GM19238 (cell line): Measurements from ENCODE around the gene SULT1C3.

Experiments
- DNase-seq: peaks from one replicate; pipeline ENCODE4 v3.0.0; 2011; ENCODE audit warnings: low spot score; ENCODE audit not compliant: insufficient read length

Gene SULT1C3

GRCh38 chr2:108301558-108301957 is 61.8 kb downstream of the SULT1C3 start:
- DNase-seq, result no peak

GRCh38 chr2:108304975-108305374 is 65.2 kb downstream of the SULT1C3 start:
- no peak for DNase-seq

DNA sequence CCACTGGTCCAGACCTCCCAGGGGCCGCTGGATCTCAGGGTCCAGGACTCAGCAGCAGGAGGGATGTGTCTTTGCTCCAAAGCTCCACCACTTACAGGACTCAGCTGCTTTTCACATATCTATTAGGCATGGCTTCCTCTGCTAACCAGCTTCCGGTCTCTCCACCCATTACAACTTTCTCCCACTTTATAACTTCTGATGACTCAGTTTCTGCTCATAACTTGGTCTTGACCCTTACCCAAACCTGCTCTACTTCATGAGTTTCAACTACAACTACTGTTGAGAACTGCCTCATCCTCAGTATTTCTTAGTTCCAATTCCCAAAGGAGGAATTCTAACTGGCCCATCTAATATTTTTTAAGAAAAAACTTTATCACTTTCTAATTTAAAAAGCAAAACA is 66.1 kb downstream of the SULT1C3 start:
- DNase-seq, result no peak

- no peak for DNase-seq
Measured at GRCh38 chr2:108309903-108310302, 70.1 kb downstream of the SULT1C3 start.
